GM19438 (cell line): ENCODE data around the gene SRM.
"Not testable (repeated sequence)": the region's sequence is repeated elsewhere in the genome, so short reads cannot be mapped to it uniquely, and the experiment has no call there.

ENCODE experiments used
- ATAC-seq: cut with Tn5 transposase; IDR thresholded peaks from one replicate; pipeline ENCODE4 v1.9.1; 2021; ENCODE audit warnings: low read depth; ENCODE audit not compliant: unreplicated experiment

The SRM gene

DNA sequence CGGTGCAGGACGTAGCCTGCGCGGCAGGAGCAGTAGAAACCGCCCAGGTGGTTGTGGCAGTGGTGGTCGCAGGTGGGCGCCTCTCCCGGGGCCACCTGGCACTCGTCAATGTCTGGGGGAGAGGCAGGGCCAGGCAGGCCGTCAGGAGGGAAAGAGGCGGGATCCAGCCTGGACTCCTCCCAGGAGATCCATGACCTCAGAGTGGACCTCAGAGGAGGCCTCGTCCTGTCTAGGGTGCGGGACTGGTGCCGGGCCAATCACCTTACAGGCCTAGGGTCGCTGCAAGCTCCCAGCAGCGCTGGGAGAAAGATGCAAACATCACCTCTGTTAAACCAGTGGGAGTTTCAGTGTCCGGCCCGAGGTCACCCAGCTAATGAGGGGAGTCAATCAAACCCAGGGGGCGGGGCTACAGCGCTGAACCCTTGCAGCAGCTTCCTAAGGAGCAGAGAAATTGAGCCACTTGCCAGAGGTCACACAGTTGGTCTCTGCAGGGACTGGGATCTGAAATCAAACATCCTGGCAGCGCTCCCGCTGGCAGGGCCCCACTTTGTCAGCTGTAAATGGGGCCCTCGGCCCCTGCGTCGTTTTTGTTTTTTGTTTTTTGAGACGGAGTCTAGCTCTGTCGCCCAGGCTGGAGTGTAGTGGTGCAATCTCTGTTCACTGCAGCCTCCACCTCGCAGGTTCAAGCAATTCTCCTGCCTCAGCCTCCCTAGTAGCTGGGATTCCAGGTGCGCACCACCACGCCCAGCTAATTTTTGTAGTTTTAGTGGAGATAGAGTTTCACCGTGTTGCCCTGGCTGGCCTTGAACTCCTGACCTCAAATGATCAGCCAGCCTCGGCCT, 14.2 kb downstream of the SRM start:
- no peak for ATAC-seq

DNA sequence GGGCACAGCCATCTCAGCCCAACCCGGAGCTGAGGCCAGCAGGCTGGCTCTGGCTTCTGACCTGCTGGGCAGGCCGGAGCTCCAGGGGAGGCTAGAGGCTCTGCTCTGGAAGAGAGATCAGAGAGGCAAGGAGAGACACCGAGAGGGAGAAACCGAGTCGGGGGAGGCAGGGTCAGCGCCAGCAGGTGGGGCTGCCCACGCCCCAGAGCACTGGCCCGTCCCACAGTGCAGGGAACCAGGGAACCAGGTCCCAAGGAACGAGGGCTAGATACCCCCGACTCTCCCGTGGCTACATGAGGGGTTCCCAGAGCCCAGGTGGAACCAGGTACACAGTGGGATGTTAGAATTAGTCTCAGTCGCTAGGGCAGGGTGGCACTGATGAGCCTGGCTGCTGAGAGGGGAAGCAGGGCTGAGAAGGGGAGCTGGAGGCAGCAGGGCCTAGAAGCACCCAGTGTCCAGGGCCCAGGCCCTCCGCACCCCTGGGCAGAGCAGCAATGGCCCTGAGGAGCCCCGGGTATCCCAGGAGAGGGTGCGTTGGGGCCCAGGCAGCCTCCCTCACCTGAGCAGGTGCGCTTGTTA, 14.9 kb downstream of the SRM start:
- ATAC-seq, result no peak

DNA sequence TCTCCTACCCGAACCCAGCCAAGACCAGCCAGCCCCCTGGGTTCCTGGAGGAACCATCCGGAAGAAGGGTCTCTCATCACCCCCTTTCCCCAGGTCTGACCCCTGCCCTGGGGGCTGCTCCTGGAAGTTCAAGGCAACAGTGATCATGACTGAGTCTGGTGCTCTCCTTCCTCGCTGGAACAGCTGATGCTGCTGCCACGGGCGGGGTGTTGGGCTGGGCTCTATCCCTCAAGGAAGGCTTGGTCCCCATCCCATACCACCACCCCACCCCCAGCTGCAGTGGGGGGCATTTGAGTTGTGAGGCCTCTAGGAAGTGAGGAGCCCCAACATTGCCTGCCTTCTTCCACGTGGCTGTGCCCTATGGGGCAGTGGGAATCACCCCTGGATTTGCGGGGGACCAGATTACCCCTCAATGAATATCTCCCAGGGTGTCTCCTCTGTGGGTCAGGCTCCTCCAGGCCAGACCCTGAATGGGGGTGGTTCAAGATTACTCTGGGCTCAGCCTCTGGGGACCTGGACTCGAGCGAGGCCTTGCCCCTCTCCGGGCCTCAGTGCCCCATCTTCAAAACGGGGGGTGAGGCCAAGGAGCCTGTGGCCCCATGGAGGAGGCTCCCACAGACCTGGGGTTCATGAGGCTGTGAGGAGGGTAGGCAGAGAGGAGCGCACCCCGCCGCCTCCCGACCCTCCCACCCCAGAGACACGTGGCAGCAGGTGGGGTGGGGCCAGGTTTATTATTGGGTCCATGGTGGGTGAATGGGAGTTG, 15.6 kb downstream of the SRM start:
- no peak for ATAC-seq

DNA sequence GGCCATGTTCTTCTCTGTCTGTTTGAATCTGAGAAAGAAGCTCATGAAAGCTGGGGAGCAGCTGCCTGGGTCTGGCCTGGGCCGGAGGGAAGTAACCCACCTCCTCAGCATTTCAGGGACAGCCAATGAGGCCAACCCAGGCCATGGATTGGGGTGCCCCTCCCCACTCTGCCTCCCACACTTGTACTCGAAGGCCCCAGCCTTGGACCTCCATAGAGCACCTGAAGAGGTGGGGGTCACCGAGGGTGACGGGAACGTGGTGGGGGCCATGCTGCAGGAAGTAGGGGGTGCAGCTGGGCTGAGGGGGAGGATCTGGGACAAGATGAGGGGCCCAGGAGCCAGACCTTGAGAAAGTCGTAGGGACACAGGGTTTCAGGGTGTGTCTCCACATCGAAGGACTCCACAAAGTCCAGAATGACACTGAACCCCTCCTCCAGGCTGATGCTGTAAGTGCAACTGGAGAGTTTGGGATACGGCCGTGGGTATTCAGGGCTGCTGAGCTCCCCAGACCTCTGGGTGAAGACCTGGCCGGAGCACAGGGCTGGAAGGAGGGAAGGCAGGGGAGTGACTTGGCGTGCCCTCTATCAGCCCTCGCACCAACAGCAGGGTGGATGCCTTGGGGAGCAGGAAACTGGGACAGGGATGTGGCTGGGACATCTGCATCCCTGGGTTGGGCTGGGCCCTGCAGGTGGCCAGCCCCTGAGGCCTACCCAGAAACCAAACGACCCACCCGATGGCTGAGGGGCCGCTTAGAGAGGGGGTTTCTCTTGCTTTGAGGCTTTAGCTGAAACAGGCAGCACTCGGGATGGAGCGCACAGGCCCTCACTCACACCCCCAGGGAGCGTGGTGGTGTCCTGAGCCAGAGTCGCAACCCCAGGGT, 16.6 kb downstream of the SRM start:
- no peak for ATAC-seq

DNA sequence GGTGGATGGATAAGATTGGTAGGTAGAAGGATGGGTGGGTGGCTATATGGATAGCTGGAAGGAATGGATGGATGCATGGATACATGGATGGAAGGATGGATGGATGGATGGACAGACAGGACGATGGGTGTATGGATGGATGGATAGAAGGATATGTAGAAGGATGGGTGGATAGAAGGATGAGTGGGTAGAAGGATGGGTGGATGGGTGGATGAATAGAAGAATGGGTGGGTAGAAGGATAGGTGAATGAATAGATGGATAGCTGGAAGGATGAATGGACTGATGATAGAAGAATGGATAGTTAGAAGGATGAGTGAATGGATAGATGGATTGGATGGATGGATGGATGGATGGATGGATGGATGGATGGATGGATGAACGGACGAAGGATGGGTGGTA, 17.8 kb downstream of the SRM start:
- ATAC-seq, result no peak

DNA sequence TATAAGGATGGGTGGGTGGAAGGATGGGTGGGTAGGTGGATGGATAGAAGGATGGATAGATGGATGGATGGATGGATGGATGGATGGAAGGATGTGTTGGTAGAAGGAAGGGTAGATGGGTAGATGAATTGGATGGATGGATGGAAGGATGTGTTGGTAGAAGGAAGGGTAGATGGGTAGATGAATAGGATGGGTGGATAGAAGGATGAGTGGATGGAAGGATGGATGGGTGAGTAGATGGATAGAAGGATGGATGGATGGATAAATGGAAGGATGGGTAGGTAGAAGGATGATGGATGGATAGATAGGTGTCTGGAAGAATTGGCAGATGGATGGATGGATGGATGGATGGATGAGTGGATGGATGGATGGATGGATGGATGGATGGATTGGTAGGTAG, 18.8 kb downstream of the SRM start:
- no peak for ATAC-seq

DNA sequence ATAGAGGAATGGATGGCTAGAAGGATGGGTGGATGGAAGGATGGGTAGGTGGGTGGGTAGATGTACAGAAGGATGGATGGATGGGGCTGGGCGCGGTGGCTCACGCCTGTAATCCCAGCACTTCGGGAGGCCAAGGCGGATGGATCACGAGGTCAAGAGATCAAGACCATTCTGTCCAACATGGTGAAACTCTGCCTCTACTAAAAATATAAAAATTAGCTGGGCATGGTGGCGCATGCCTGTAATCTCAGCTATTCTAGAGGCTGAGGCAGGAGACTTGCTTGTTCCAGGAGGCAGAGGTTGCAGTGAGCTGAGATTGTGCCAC, 19.8 kb downstream of the SRM start:
- ATAC-seq, result not testable (repeated sequence)

DNA sequence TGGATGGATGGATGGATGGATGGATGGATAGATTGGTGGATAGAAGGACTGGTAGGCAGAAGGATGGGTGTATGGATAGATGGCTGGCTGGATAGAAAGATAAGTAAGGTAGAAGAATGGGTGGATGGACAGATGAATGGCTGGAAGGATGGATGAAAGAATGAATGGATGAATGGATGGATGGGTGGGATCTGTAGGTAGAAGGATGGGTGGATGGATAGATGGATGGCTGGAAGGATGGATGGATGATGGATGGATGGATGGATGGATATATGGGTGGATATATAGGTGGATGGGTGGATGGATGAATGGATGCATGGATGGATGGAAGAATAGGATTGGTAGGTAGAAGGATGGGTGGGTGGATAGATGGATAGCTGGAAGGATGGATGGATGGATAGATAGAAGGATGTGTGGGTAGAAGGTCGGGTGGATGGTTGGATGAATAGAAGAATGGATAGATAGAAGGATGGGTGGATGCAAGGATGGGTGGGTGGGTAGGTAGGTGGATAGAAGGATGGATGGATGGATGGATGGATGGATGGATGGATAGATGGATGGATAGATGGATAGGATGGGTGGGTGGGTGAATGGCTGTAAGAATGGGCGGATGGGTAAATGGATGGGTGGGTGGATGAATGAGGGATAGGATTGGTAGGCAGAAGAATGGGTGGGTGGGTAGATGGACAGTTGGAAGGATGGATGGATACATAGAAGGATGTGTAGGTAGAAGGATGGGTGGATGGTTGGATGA, 20.3 kb downstream of the SRM start:
- no peak for ATAC-seq

DNA sequence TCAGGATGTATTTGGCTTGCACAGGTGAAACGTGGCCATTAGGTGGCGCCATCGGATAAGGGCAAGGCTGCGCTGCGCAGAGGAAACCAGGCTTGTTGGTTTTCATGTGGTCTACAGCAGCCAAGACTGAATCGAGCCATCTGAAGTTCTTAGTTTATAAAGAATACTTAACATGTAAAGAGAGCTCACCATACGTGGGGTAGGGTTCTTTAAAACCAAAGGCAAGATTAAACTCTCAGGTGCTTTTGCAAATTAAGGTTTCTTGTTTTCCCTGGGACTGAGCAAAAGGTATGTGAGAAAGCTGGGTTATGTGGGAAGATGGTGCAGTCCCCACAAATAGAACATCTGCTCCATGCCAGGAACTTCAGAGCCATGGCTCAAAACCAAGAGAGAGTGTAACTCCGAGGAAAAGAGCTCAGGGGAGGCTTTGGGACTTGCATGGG, 22.1 kb downstream of the SRM start:
- peak; percentile 60 for ATAC-seq

DNA sequence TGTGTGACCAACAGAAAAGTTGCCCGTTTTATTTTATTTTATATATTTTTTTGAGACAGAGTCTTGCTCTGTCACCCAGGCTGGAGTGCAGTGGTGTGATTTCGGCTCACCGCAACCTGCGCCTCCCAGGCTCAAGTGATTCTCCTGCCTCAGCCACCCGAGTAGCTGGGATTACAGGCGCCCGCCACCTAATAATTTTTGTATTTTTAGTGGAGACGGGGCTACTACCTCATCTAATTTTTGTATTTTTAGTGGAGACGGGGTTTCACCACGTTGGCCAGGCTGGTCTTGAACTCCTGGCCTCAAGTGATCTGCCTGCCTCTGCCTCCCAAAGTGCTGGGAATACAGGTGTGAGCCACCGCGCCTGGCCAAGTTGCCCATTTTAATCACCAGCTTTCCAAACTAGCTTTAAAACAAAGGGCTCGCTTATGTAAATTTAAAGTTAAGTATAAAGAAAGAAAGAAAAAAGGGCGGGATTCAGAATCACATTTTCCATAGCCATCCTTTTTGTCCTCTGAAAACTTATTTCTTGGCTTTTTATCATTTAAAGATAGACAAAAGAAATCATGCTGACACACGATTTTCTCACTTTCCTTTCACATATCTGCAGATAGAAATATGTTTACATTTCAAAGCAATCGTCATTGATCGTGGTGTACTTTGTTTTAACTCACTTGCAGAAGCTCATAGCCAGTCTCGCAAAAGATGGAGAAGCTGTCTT, 22.6 kb downstream of the SRM start:
- ATAC-seq, result not testable (repeated sequence)

DNA sequence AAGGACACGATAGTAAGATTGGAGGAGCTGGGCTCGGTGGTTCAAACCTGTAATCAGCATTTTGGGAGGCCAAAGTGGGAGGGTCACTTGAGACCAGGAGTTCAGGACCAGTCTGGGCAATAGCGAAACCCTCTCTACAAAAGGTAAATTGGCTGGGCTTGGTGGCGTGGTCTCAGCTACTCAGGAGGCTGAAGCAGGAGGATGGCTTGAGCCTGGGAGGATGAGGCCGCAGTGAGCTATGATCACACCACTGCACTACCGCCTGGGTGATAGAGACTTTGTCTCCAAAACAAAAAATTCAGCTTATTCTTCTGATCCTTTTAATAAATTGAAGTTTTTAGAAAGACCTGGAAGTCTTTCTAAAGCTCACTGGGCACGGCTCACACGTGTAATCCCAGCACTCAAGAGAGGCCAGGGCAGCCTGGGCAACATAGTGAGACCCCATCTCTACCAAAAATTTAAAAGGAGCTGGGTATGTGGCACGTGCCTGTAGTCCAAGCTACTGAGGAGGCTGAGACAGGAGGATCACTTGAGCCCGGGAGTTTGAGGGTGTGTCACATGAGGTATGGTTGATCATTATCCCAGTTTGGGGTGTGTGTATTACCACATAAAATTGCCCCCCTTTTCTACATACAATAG, 28.1 kb downstream of the SRM start:
- no peak for ATAC-seq

DNA sequence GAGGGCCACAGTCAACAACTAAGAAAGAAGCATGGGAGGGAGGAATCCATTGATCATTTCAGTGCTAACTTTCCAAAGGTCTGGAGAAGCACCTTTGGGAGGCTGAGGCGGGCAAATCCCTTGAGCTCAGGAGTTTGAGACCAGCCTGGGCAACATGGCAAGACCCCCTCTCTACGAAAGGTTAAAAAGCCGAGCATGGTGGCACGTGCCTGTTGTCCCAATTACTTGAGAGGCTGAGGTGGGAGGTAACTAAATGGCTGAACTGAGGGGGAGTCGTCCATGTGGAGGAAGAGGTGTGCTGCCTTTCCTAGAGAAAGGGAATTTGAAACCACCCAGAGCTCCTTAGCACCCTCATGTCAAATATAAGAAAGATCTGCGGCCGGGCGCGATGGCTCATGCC, 29.0 kb downstream of the SRM start:
- ATAC-seq, result no peak

DNA sequence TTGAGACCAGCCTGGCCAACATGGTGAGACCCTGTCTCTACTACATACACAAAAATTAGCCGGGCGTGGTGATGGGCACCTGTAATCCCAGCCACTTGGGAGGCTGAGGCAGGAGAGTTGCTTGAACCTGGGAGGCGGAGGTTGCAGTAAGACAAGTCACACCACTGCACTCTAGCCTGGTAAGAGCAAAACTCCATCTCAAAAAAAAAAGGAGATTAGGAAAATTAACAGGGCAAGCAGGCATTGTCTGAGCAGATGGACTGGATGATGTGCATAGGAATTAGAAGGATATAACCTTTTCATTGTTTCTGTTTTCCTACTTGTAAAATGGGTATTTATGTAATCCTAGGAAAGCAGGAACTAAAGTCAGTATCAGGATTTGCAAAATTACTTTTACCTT, 31.8 kb downstream of the SRM start:
- no peak for ATAC-seq

DNA sequence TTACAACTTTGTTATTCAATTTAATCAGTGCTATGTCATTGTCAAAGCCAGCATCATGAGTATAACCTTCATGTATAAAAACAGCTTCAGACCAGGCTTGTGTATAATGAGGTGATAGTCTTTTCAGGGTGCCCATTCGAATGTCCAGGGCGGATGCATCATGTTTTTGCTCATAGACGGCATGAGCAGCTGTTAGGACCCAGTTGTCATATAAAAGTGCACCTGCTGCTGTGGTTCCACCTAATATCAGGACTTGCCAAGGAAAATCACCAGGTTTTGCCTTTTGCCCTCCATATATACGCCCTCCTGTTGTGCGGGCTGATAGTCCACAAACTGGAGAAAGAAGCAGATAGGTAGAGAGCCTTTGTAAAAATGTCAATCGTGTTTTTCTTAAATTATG, 32.5 kb downstream of the SRM start:
- no peak for ATAC-seq

DNA sequence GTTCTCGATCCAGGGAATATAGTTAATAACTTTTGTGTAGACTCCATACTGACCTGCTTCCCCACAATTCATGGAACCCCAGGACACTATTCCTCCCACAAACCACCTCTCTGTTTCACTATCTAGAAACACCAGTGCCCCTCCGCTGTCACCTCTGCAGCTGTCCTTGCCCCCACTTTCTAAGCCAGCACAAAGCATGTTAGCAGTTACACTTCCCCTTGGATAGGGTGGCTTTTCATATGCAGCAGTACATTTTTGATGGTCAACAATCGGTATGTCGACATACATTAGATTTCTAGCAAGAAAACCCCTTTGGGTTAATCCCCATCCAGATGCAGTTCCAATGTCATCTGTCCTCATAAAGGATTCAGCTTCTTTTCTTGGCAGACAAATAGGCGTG, 32.9 kb downstream of the SRM start:
- no peak for ATAC-seq

DNA sequence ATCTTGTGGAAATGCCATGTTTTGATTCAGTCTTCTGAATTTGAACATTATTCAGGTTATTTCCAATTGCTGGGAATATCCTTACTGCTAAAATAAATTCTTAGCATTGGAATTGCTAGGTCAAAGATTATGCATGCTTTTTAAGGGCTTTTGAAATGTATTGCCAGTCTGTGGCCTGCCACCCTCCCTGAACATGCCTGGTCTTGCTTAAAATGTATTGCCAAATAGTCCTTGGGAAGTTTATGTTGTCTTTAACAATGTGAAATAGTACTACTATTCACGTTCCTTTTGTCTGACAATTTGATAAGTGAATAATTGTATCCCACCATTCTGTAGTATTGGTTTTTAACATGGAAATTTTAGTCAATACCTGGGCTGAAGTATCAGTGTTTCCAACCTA, 33.8 kb downstream of the SRM start:
- ATAC-seq, result no peak

DNA sequence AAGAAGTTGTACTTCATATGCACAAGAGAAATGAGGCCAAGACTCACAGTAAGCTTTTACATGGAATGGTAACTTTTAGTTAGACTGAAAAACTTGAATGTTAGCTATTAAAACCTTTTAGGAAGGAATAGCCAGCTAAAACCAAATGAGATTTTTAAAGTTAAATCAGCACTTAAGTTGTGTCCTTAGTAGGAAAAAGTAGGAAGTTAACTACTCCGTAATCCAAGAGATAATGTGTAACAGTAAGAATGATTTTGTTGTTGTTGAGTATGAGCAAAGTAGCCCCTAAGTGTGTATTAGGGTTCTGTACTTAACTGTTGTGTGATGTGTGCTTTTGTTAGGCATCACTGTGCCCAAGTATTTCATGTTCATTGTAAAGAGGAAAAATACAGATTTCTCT, 34.2 kb downstream of the SRM start:
- ATAC-seq, result no peak

DNA sequence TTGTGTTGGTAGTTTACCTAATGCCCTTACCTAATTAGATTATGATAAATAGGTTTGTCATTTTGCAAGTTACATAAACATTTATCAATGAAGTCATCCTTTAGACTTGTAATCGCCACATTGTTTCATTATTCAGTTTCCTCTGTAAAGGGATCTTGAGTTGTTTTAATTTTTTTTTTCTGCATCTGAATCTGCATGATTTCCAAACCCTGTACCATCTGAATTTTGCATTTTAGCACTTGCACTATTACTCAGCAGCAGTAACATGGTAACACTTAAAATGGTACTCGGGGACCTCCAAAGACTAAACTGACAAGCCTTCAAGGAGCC, 35.0 kb downstream of the SRM start:
- no peak for ATAC-seq
